ENCODE results near the gene TMEM200A. TPM values are rescaled to one million over a fixed set of nuclear protein-coding genes. Genes with fewer than 3 reads are reported as not detected.

The TMEM200A gene
- total and polyA plus RNA-seq, 2 donors (not counting 1 experiment from before 2014, with no cell fraction given): 50.2 to 51.7 TPM

GRCh38 chr6:130369831-130370230 is 4.0 kb downstream of the TMEM200A start:
- Histone ChIP-seq H3K79me2 (ENCODE audit: control insufficient read depth, insufficient read depth, low read length) (peaks cover 85% of the 10 kb centered on the region), H3K27ac (ENCODE audit: insufficient read depth, low read length) (no peak overlapping the region), H3K27me3 (ENCODE audit: control insufficient read depth, insufficient read depth, low read length) (no peaks in the 10 kb centered on the region), H3K9ac (ENCODE audit: insufficient read depth, low read length) (no peak overlapping the region), H2AFZ (ENCODE audit: low read length) (no peak overlapping the region), H4K20me1 (ENCODE audit: control insufficient read depth, extremely low read depth, insufficient read depth, low read length) (no peaks in the 10 kb centered on the region), H3K9me3 (ENCODE audit: control insufficient read depth, insufficient read depth, low read depth, low read length) (no peaks in the 10 kb centered on the region), H3K4me3 (replicated peaks in 1 of 4; ENCODE audit: control extremely low read depth in 1 of 4, insufficient read depth in 1 of 4, low read depth in 3 of 4, low read length in 4 of 4) (no peak overlapping the region), H3K36me3 (ENCODE audit: control insufficient read depth, insufficient read depth, low read length) (no peaks in the 10 kb centered on the region), H3K4me2 (ENCODE audit: extremely low read depth, insufficient read depth, low read length) (peak overlapping the region; percentile 21), H3K4me1 (ENCODE audit: control insufficient read depth, extremely low read depth, insufficient read depth, low read length) (peaks cover 11% of the 10 kb centered on the region)
- TF ChIP-seq CTCF (conservative IDR thresholded peaks at IDR 0.05 in 1 of 2, IDR thresholded peaks at IDR 0.05 in 1 of 2; ENCODE audit: low read depth in 1 of 2, low read length in 2 of 2) (no peak), EZH2 (IDR thresholded peaks at IDR 0.05; ENCODE audit: low read length, missing control alignments) (no peak)
- no peak for DNase-seq (ENCODE audit: low read depth in 2 of 2)

GRCh38 chr6:130371921-130372420 is 6.2 kb downstream of the TMEM200A start:
- Histone ChIP-seq H3K9me3 (ENCODE audit: control insufficient read depth, insufficient read depth, low read depth, low read length) (no peaks in the 10 kb centered on the region), H3K79me2 (ENCODE audit: control insufficient read depth, insufficient read depth, low read length) (peaks cover 93% of the 10 kb centered on the region), H3K4me2 (ENCODE audit: extremely low read depth, insufficient read depth, low read length) (peak overlapping the region; percentile 28), H3K9ac (ENCODE audit: insufficient read depth, low read length) (no peak overlapping the region), H3K27me3 (ENCODE audit: control insufficient read depth, insufficient read depth, low read length) (no peaks in the 10 kb centered on the region), H3K4me3 (replicated peaks in 1 of 4; ENCODE audit: control extremely low read depth in 1 of 4, insufficient read depth in 1 of 4, low read depth in 3 of 4, low read length in 4 of 4) (no peak overlapping the region), H3K36me3 (ENCODE audit: control insufficient read depth, insufficient read depth, low read length) (no peaks in the 10 kb centered on the region), H3K27ac (ENCODE audit: insufficient read depth, low read length) (peak overlapping the region; percentile 30), H4K20me1 (ENCODE audit: control insufficient read depth, extremely low read depth, insufficient read depth, low read length) (no peaks in the 10 kb centered on the region), H3K4me1 (ENCODE audit: control insufficient read depth, extremely low read depth, insufficient read depth, low read length) (peaks cover 11% of the 10 kb centered on the region), H2AFZ (ENCODE audit: low read length) (no peak overlapping the region)
- TF ChIP-seq EZH2 (IDR thresholded peaks at IDR 0.05; ENCODE audit: low read length, missing control alignments) (no peak), CTCF (conservative IDR thresholded peaks at IDR 0.05 in 1 of 2, IDR thresholded peaks at IDR 0.05 in 1 of 2; ENCODE audit: low read depth in 1 of 2, low read length in 2 of 2) (no peak)
- DNase-seq (ENCODE audit: low read depth in 2 of 2): no peak

- H3K36me3 ChIP-seq (ENCODE audit: control insufficient read depth, insufficient read depth, low read length): peaks cover under 1% of the 10 kb centered on the region
- H4K20me1 ChIP-seq (ENCODE audit: control insufficient read depth, extremely low read depth, insufficient read depth, low read length): no peaks in the 10 kb centered on the region
- peak in 1 of 2 donors; percentile 55 for DNase-seq (ENCODE audit: low read depth in 2 of 2)
- no peak overlapping the region for H3K9ac ChIP-seq (ENCODE audit: insufficient read depth, low read length)
- no peak overlapping the region for H3K4me3 ChIP-seq (replicated peaks in 1 of 4; ENCODE audit: control extremely low read depth in 1 of 4, insufficient read depth in 1 of 4, low read depth in 3 of 4, low read length in 4 of 4)
- H3K27me3 ChIP-seq (ENCODE audit: control insufficient read depth, insufficient read depth, low read length): no peaks in the 10 kb centered on the region
- no peak for TF ChIP-seq EZH2 (IDR thresholded peaks at IDR 0.05; ENCODE audit: low read length, missing control alignments)
- no peak for TF ChIP-seq CTCF (conservative IDR thresholded peaks at IDR 0.05 in 1 of 2, IDR thresholded peaks at IDR 0.05 in 1 of 2; ENCODE audit: low read depth in 1 of 2, low read length in 2 of 2)
- peaks cover 93% of the 10 kb centered on the region for H3K79me2 ChIP-seq (ENCODE audit: control insufficient read depth, insufficient read depth, low read length)
- H3K4me1 ChIP-seq (ENCODE audit: control insufficient read depth, extremely low read depth, insufficient read depth, low read length): peaks cover 13% of the 10 kb centered on the region
- no peak overlapping the region for H2AFZ ChIP-seq (ENCODE audit: low read length)
- H3K27ac ChIP-seq (ENCODE audit: insufficient read depth, low read length): no peak overlapping the region
- no peaks in the 10 kb centered on the region for H3K9me3 ChIP-seq (ENCODE audit: control insufficient read depth, insufficient read depth, low read depth, low read length)
- H3K4me2 ChIP-seq (ENCODE audit: extremely low read depth, insufficient read depth, low read length): peak overlapping the region; percentile 21
Measured at GRCh38 chr6:130372786-130373185, 7.0 kb downstream of the TMEM200A start.
